Uterus (tissue), 2 donors: Measurements from ENCODE around the gene EFCC1.
"Not testable (repeated sequence)": the region's sequence is repeated elsewhere in the genome, so short reads cannot be mapped to it uniquely, and the experiment has no call there.

Source experiments
- POLR2A ChIP-seq, 2 donors: fragments of 450-650 bp; IDR thresholded peaks; one replicate each; pipeline ENCODE4 v1.6.1; 2016; ENCODE audit warnings: antibody characterized with exemption in 2 of 2, mild to moderate bottlenecking in 1 of 2, moderate library complexity in 1 of 2
- TF ChIP-seq, protein P1 (sequence below), 4 experiments: fragments of 200-600 bp in 2 of 4; fragments of 450-650 bp in 2 of 4; sonication (generic) in 2 of 4; IDR thresholded peaks; one replicate each; pipeline ENCODE4 v1.5.1; 2016 to 2019; ENCODE audit warnings: antibody characterized with exemption in 4 of 4, mild to moderate bottlenecking in 2 of 4, moderate library complexity in 1 of 4

- not testable (repeated sequence) for TF ChIP-seq POLR2A (IDR thresholded peaks at IDR 0.05)
- TF ChIP-seq, protein P1, sequence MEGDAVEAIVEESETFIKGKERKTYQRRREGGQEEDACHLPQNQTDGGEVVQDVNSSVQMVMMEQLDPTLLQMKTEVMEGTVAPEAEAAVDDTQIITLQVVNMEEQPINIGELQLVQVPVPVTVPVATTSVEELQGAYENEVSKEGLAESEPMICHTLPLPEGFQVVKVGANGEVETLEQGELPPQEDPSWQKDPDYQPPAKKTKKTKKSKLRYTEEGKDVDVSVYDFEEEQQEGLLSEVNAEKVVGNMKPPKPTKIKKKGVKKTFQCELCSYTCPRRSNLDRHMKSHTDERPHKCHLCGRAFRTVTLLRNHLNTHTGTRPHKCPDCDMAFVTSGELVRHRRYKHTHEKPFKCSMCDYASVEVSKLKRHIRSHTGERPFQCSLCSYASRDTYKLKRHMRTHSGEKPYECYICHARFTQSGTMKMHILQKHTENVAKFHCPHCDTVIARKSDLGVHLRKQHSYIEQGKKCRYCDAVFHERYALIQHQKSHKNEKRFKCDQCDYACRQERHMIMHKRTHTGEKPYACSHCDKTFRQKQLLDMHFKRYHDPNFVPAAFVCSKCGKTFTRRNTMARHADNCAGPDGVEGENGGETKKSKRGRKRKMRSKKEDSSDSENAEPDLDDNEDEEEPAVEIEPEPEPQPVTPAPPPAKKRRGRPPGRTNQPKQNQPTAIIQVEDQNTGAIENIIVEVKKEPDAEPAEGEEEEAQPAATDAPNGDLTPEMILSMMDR (IDR thresholded peaks at IDR 0.05), result not testable (repeated sequence)
Observed at GRCh38 chr3:129088312-129088711, 87.2 kb downstream of the EFCC1 start.
